ENCODE results near the gene SMIM28. TPM values are rescaled to one million over a fixed set of nuclear protein-coding genes. Genes with fewer than 3 reads are reported as not detected.

SMIM28 gene
- total RNA-seq, 1 donor from 2014 or later: not detected

- peaks cover 4 to 19% (median 10%) of the 10 kb centered on the region in 3 donors for H3K4me1 ChIP-seq (ENCODE audit: control insufficient read depth in 3 of 3, insufficient read depth in 3 of 3, low read length in 3 of 3)
- peak overlapping the region; percentile 79 to 96 (median 95) for H3K9ac ChIP-seq (ENCODE audit: low read depth in 1 of 3, low read length in 3 of 3)
- H3K27ac ChIP-seq (ENCODE audit: low read depth, low read length): peak overlapping the region; percentile 93
- no peaks in the 10 kb centered on the region for H3K27me3 ChIP-seq (ENCODE audit: control insufficient read depth in 3 of 3, insufficient read depth in 3 of 3, low read length in 3 of 3)
- H3K4me3 ChIP-seq (ENCODE audit: low read length in 3 of 3): peak overlapping the region; percentile 82 to 87 (median 85)
- no peaks in the 10 kb centered on the region for H3K9me3 ChIP-seq (ENCODE audit: control insufficient read depth in 3 of 3, low read length in 3 of 3)
- peaks cover 33 to 37% (median 34%) of the 10 kb centered on the region in 3 donors for H3K36me3 ChIP-seq (ENCODE audit: control insufficient read depth in 3 of 3, insufficient read depth in 3 of 3, low read length in 3 of 3)
Observed at GRCh38 chr6:138404666-138405337, 27.1 kb downstream of the SMIM28 start.

GRCh38 chr6:138405816-138406413 is 28.2 kb downstream of the SMIM28 start:
- Histone ChIP-seq H3K36me3 (ENCODE audit: control insufficient read depth in 3 of 3, insufficient read depth in 3 of 3, low read length in 3 of 3) (peaks cover 33 to 47% (median 38%) of the 10 kb centered on the region in 3 donors), H3K9ac (ENCODE audit: low read depth in 1 of 3, low read length in 3 of 3) (no peak overlapping the region), H3K9me3 (ENCODE audit: control insufficient read depth in 3 of 3, low read length in 3 of 3) (no peaks in the 10 kb centered on the region), H3K27me3 (ENCODE audit: control insufficient read depth in 3 of 3, insufficient read depth in 3 of 3, low read length in 3 of 3) (no peaks in the 10 kb centered on the region), H3K4me3 (ENCODE audit: low read length in 3 of 3) (no peak overlapping the region), H3K4me1 (ENCODE audit: control insufficient read depth in 3 of 3, insufficient read depth in 3 of 3, low read length in 3 of 3) (peaks cover 4 to 19% (median 10%) of the 10 kb centered on the region in 3 donors), H3K27ac (ENCODE audit: low read depth, low read length) (no peak overlapping the region)

- H3K4me3 ChIP-seq (ENCODE audit: low read length in 3 of 3): no peak overlapping the region
- no peaks in the 10 kb centered on the region for H3K27me3 ChIP-seq (ENCODE audit: control insufficient read depth in 3 of 3, insufficient read depth in 3 of 3, low read length in 3 of 3)
- H3K4me1 ChIP-seq (ENCODE audit: control insufficient read depth in 3 of 3, insufficient read depth in 3 of 3, low read length in 3 of 3): peaks cover 4 to 19% (median 10%) of the 10 kb centered on the region in 3 donors
- H3K27ac ChIP-seq (ENCODE audit: low read depth, low read length): no peak overlapping the region
- no peak overlapping the region for H3K9ac ChIP-seq (ENCODE audit: low read depth in 1 of 3, low read length in 3 of 3)
- H3K9me3 ChIP-seq (ENCODE audit: control insufficient read depth in 3 of 3, low read length in 3 of 3): no peaks in the 10 kb centered on the region
- peaks cover 33 to 52% (median 43%) of the 10 kb centered on the region in 3 donors for H3K36me3 ChIP-seq (ENCODE audit: control insufficient read depth in 3 of 3, insufficient read depth in 3 of 3, low read length in 3 of 3)
Observed at GRCh38 chr6:138406443-138406842, 28.7 kb downstream of the SMIM28 start.

GRCh38 chr6:138410048-138410735 is 32.5 kb downstream of the SMIM28 start:
- Histone ChIP-seq H3K27ac (ENCODE audit: low read depth, low read length) (no peak overlapping the region), H3K27me3 (ENCODE audit: control insufficient read depth in 3 of 3, insufficient read depth in 3 of 3, low read length in 3 of 3) (no peaks in the 10 kb centered on the region), H3K9ac (ENCODE audit: low read depth in 1 of 3, low read length in 3 of 3) (no peak overlapping the region), H3K4me1 (ENCODE audit: control insufficient read depth in 3 of 3, insufficient read depth in 3 of 3, low read length in 3 of 3) (peaks cover 0 to 3% (median 0%) of the 10 kb centered on the region in 3 donors), H3K36me3 (ENCODE audit: control insufficient read depth in 3 of 3, insufficient read depth in 3 of 3, low read length in 3 of 3) (peaks cover 54 to 84% (median 70%) of the 10 kb centered on the region in 3 donors), H3K9me3 (ENCODE audit: control insufficient read depth in 3 of 3, low read length in 3 of 3) (no peaks in the 10 kb centered on the region), H3K4me3 (ENCODE audit: low read length in 3 of 3) (no peak overlapping the region)

- Histone ChIP-seq H3K27ac (ENCODE audit: low read depth, low read length) (no peak overlapping the region), H3K9ac (ENCODE audit: low read depth in 1 of 3, low read length in 3 of 3) (no peak overlapping the region), H3K9me3 (ENCODE audit: control insufficient read depth in 3 of 3, low read length in 3 of 3) (no peaks in the 10 kb centered on the region), H3K27me3 (ENCODE audit: control insufficient read depth in 3 of 3, insufficient read depth in 3 of 3, low read length in 3 of 3) (no peaks in the 10 kb centered on the region), H3K4me1 (ENCODE audit: control insufficient read depth in 3 of 3, insufficient read depth in 3 of 3, low read length in 3 of 3) (no peaks in the 10 kb centered on the region), H3K4me3 (ENCODE audit: low read length in 3 of 3) (no peak overlapping the region), H3K36me3 (ENCODE audit: control insufficient read depth in 3 of 3, insufficient read depth in 3 of 3, low read length in 3 of 3) (peaks cover 47 to 83% (median 73%) of the 10 kb centered on the region in 3 donors)
Observed at GRCh38 chr6:138410972-138411880, 33.5 kb downstream of the SMIM28 start.

GRCh38 chr6:138415125-138415524 is 37.4 kb downstream of the SMIM28 start:
- Histone ChIP-seq H3K36me3 (ENCODE audit: control insufficient read depth in 3 of 3, insufficient read depth in 3 of 3, low read length in 3 of 3) (peaks cover 21 to 52% (median 50%) of the 10 kb centered on the region in 3 donors), H3K27me3 (ENCODE audit: control insufficient read depth in 3 of 3, insufficient read depth in 3 of 3, low read length in 3 of 3) (no peaks in the 10 kb centered on the region), H3K9ac (ENCODE audit: low read depth in 1 of 3, low read length in 3 of 3) (no peak overlapping the region), H3K4me1 (ENCODE audit: control insufficient read depth in 3 of 3, insufficient read depth in 3 of 3, low read length in 3 of 3) (no peaks in the 10 kb centered on the region), H3K4me3 (ENCODE audit: low read length in 3 of 3) (no peak overlapping the region), H3K27ac (ENCODE audit: low read depth, low read length) (no peak overlapping the region), H3K9me3 (ENCODE audit: control insufficient read depth in 3 of 3, low read length in 3 of 3) (no peaks in the 10 kb centered on the region)

DNA sequence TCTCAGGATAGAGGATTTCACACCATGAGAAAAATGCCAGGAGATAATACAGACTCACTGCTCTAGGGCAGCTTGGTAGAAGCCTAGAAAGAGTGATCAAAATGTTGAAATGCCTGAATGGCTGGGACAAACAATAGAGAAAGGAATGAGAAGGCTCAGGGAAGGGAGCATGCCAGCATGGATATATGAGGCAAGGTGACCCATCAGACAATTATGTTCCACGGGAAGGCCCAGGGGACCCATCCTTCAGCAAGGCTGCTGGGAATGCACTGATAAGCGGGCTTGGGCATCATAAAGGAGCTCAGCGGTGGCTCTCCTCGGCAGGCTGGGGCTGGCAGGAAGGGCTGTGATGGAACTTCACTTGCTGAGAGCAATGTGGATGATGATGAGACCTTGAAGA is 38.5 kb downstream of the SMIM28 start:
- peaks cover 21 to 44% (median 43%) of the 10 kb centered on the region in 3 donors for H3K36me3 ChIP-seq (ENCODE audit: control insufficient read depth in 3 of 3, insufficient read depth in 3 of 3, low read length in 3 of 3)
- H3K9ac ChIP-seq (ENCODE audit: low read depth in 1 of 3, low read length in 3 of 3): no peak overlapping the region
- no peak overlapping the region for H3K27ac ChIP-seq (ENCODE audit: low read depth, low read length)
- no peaks in the 10 kb centered on the region for H3K9me3 ChIP-seq (ENCODE audit: control insufficient read depth in 3 of 3, low read length in 3 of 3)
- H3K27me3 ChIP-seq (ENCODE audit: control insufficient read depth in 3 of 3, insufficient read depth in 3 of 3, low read length in 3 of 3): no peaks in the 10 kb centered on the region
- H3K4me3 ChIP-seq (ENCODE audit: low read length in 3 of 3): no peak overlapping the region
- no peaks in the 10 kb centered on the region for H3K4me1 ChIP-seq (ENCODE audit: control insufficient read depth in 3 of 3, insufficient read depth in 3 of 3, low read length in 3 of 3)

DNA sequence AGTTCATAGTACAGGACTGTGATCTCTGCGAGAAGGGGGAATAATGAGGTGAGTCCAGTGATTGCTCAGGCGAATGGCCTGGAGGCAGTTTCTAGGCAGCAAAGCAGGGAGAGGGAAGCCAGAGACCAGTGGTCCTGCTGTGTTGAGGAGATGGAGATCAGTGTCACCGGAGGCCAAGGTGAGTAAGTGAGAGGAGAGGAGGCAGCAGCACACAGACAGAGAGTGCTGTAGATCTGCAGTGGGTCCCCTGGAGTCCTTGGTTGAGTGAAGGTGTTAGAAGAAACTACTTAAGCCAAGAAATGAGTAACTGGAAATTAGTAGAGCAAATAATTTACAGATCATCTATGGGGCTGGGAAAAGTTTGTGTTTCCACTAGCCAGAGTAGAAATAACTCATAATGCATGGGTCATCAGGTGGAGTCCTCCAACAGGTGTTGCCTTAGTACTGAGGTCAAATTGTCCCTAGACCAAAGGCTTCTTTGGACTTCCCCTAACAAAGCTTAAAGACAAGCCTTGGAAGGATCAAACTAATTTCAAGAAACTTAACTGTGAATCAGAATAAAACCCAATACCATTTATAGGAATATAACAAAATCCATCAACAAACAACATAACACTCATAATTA is 39.9 kb downstream of the SMIM28 start:
- H3K9me3 ChIP-seq (ENCODE audit: control insufficient read depth in 3 of 3, low read length in 3 of 3): no peaks in the 10 kb centered on the region
- no peaks in the 10 kb centered on the region for H3K4me1 ChIP-seq (ENCODE audit: control insufficient read depth in 3 of 3, insufficient read depth in 3 of 3, low read length in 3 of 3)
- peaks cover 10 to 32% (median 29%) of the 10 kb centered on the region in 3 donors for H3K36me3 ChIP-seq (ENCODE audit: control insufficient read depth in 3 of 3, insufficient read depth in 3 of 3, low read length in 3 of 3)
- no peaks in the 10 kb centered on the region for H3K27me3 ChIP-seq (ENCODE audit: control insufficient read depth in 3 of 3, insufficient read depth in 3 of 3, low read length in 3 of 3)
- H3K9ac ChIP-seq (ENCODE audit: low read depth in 1 of 3, low read length in 3 of 3): no peak overlapping the region
- H3K4me3 ChIP-seq (ENCODE audit: low read length in 3 of 3): no peak overlapping the region
- H3K27ac ChIP-seq (ENCODE audit: low read depth, low read length): no peak overlapping the region

GRCh38 chr6:138418118-138418742 is 40.5 kb downstream of the SMIM28 start:
- Histone ChIP-seq H3K9ac (ENCODE audit: low read depth in 1 of 3, low read length in 3 of 3) (no peak overlapping the region), H3K4me1 (ENCODE audit: control insufficient read depth in 3 of 3, insufficient read depth in 3 of 3, low read length in 3 of 3) (no peaks in the 10 kb centered on the region), H3K27me3 (ENCODE audit: control insufficient read depth in 3 of 3, insufficient read depth in 3 of 3, low read length in 3 of 3) (no peaks in the 10 kb centered on the region), H3K9me3 (ENCODE audit: control insufficient read depth in 3 of 3, low read length in 3 of 3) (no peaks in the 10 kb centered on the region), H3K36me3 (ENCODE audit: control insufficient read depth in 3 of 3, insufficient read depth in 3 of 3, low read length in 3 of 3) (peaks cover 5 to 26% (median 23%) of the 10 kb centered on the region in 3 donors), H3K27ac (ENCODE audit: low read depth, low read length) (no peak overlapping the region), H3K4me3 (ENCODE audit: low read length in 3 of 3) (no peak overlapping the region)

All from skeletal muscle tissue (tissue), 4 donors.